ENCODE results near the gene RFC1. TPM values are rescaled to one million over a fixed set of nuclear protein-coding genes. Genes with fewer than 3 reads are reported as not detected.

Gene RFC1
- total RNA-seq, 1 experiment from 2014 or later: 56.8 TPM

DNA sequence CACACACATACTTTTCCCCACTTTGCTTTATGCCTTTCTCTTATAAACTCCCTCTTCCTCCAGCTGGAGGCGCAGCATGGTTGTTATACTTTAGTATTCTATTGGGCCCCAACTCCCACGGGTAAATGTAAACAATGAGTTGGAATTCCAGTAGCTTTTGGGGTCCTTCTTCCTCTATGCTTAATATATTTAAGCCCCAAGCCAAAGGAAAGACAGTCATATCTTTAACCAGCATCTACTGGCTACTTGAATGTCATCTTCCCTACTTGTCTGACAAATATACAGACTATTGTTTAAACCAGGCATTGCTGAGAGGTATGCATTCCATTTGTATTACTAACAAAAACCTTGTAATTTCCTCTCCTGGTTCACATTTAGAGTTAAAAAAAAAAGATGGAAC, 110.9 kb downstream of the RFC1 start:
- H3K4me3 Mint-ChIP-seq: no peak overlapping the region
- no peak overlapping the region for H2AFZ ChIP-seq (ENCODE audit: low read length)

More for the DNA sequence above, 110.9 kb downstream of the RFC1 start:
- Histone ChIP-seq H2BK120ac (ENCODE audit: low read depth, low read length, poor library complexity, severe bottlenecking) (no peak overlapping the region), H2BK15ac (ENCODE audit: low read depth, low read length) (no peak overlapping the region), H3K4ac (ENCODE audit: low read depth, low read length) (no peak overlapping the region), H3K4me2 (ENCODE audit: insufficient read depth, insufficient read length, low read length) (no peak overlapping the region), H4K20me1 (ENCODE audit: control insufficient read depth, insufficient read depth, insufficient read length) (no peaks in the 10 kb centered on the region), H3K14ac (ENCODE audit: insufficient read depth, low read length) (no peak overlapping the region), H2AK5ac (ENCODE audit: insufficient read length, low read length) (no peak overlapping the region), H2BK20ac (ENCODE audit: low read depth, low read length, poor library complexity, severe bottlenecking) (no peak overlapping the region), H3K56ac (ENCODE audit: insufficient read length, low read depth, low read length) (no peak overlapping the region), H3K27me3 (ENCODE audit: insufficient read depth, low read length) (no peaks in the 10 kb centered on the region), H3K18ac (ENCODE audit: insufficient read length, low read depth, low read length) (no peak overlapping the region), H3K9me3 (ENCODE audit: control insufficient read depth, low read depth, low read length) (no peaks in the 10 kb centered on the region), H3K23me2 (ENCODE audit: insufficient read length, low read depth, low read length, poor library complexity, severe bottlenecking) (no peaks in the 10 kb centered on the region), H3K79me2 (ENCODE audit: insufficient read depth, low read length) (no peaks in the 10 kb centered on the region), H3T11ph (ENCODE audit: low read length) (no peak overlapping the region), H4K91ac (ENCODE audit: insufficient read length, low read depth, low read length) (no peak overlapping the region), H3K23ac (ENCODE audit: insufficient read length, low read depth, low read length) (no peak overlapping the region), H2BK12ac (ENCODE audit: insufficient read length, low read depth, low read length) (no peak overlapping the region), H3K4me1 (ENCODE audit: insufficient read depth, low read length) (no peaks in the 10 kb centered on the region), H2BK5ac (ENCODE audit: insufficient read length, low read length) (no peak overlapping the region), H3K27ac (ENCODE audit: insufficient read length, low read depth, low read length) (no peak overlapping the region), H4K5ac (ENCODE audit: insufficient read length, low read depth, low read length) (no peak overlapping the region), H3K79me1 (ENCODE audit: insufficient read depth, low read depth, low read length, poor library complexity, severe bottlenecking) (no peaks in the 10 kb centered on the region), H3K9ac (ENCODE audit: extremely low read depth, insufficient read length, low read length) (no peak overlapping the region), H4K8ac (replicated peaks; ENCODE audit: insufficient read length, low read depth, low read length) (no peak overlapping the region)
- TF ChIP-seq, protein P1, sequence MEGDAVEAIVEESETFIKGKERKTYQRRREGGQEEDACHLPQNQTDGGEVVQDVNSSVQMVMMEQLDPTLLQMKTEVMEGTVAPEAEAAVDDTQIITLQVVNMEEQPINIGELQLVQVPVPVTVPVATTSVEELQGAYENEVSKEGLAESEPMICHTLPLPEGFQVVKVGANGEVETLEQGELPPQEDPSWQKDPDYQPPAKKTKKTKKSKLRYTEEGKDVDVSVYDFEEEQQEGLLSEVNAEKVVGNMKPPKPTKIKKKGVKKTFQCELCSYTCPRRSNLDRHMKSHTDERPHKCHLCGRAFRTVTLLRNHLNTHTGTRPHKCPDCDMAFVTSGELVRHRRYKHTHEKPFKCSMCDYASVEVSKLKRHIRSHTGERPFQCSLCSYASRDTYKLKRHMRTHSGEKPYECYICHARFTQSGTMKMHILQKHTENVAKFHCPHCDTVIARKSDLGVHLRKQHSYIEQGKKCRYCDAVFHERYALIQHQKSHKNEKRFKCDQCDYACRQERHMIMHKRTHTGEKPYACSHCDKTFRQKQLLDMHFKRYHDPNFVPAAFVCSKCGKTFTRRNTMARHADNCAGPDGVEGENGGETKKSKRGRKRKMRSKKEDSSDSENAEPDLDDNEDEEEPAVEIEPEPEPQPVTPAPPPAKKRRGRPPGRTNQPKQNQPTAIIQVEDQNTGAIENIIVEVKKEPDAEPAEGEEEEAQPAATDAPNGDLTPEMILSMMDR (conservative IDR thresholded peaks at IDR 0.05): peak; percentile 38
- H3K27ac Mint-ChIP-seq: 0 out of 7 replicates have a peak overlapping the region, but pooled peaks of 2 of the 3 experiments have one; percentile 31 to 61
- H3K27me3 Mint-ChIP-seq (ENCODE audit: low read depth): no peaks in the 10 kb centered on the region
- no peak for DNase-seq
- peaks cover 5 to 6% of the 10 kb centered on the region in 2 experiments; a peak in 3 of 4 replicates for H3K4me1 Mint-ChIP-seq
- peaks cover 0 to 3% of the 10 kb centered on the region in 2 experiments; a peak in 3 of 5 replicates for H3K9me3 Mint-ChIP-seq
- no CpG with 5 or more reads among the region's 2 CpGs for WGBS (ENCODE audit: extremely low coverage, insufficient read length, low lambda C conversion rate)
- peaks cover 7 to 16% (median 8%) of the 10 kb centered on the region in 3 experiments for H3K36me3 Mint-ChIP-seq (ENCODE audit: insufficient read depth in 1 of 3, low read depth in 3 of 3)
